Measurements from ENCODE around the gene SPATA1. TPM values are rescaled to one million over a fixed set of nuclear protein-coding genes. Genes with fewer than 3 reads are reported as not detected.

Gene SPATA1
- total and polyA plus RNA-seq, 8 donors: 0.16 to 1.4 (median 0.94) TPM

DNA sequence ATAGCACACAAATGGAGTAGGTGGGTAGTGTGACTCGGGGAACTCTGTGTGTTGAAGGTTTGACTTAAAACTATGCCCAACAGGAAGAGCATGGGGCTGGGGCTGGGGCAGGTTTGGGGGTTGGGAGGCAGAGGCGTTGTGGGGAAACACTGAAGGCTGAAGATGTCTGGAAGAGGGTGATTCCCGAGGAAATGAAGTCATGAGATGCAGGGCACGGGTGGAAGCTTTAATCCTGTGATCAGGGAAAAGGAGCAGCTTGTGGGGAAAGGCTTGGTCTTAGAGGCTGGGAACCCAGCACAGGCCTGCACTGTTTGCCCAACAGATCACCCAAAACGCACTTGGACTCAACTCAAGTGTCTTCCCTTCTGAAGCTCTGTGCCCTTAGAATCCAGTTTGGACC, 94.6 kb downstream of the SPATA1 start:
- H3K36me3 ChIP-seq: no peaks in the 10 kb centered on the region
- no peak for DNase-seq
- no peaks in the 10 kb centered on the region for H3K27me3 ChIP-seq
- no peak for FAIRE-seq
- WGBS, 2 donors: 80 to 90% methylated on average over 5 of the region's 5 CpGs
- TF ChIP-seq, protein P1, sequence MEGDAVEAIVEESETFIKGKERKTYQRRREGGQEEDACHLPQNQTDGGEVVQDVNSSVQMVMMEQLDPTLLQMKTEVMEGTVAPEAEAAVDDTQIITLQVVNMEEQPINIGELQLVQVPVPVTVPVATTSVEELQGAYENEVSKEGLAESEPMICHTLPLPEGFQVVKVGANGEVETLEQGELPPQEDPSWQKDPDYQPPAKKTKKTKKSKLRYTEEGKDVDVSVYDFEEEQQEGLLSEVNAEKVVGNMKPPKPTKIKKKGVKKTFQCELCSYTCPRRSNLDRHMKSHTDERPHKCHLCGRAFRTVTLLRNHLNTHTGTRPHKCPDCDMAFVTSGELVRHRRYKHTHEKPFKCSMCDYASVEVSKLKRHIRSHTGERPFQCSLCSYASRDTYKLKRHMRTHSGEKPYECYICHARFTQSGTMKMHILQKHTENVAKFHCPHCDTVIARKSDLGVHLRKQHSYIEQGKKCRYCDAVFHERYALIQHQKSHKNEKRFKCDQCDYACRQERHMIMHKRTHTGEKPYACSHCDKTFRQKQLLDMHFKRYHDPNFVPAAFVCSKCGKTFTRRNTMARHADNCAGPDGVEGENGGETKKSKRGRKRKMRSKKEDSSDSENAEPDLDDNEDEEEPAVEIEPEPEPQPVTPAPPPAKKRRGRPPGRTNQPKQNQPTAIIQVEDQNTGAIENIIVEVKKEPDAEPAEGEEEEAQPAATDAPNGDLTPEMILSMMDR (IDR thresholded peaks at IDR 0.05): no peak
- H3K27ac ChIP-seq: no peak overlapping the region
- no peaks in the 10 kb centered on the region for H3K4me1 ChIP-seq
- ATAC-seq: no peak
- intact Hi-C loops (cut with DNase I): no loop called here
- no peak overlapping the region for H3K4me3 ChIP-seq
- no peaks in the 10 kb centered on the region for H3K9me3 ChIP-seq

DNA sequence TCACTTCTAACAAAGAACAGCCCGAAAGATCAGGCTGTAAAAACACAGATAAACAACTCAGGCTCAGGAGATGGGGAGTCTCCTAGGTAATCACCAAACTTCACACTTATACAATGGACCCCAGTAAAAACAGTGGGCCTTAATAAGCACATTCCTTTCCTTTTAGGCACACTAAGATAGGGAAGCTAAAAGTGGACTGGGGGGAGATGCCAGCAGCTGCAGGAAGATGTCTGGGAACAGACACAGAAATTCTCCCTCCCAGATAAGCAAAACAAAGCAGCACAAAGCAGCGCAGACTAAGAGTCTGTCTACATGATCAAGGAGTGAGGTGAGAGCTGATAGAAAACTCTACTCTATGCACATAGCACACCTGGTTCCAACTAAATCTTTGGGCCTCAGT, 97.0 kb downstream of the SPATA1 start:
- WGBS, 2 donors: 48 to 57% methylated on average over 2 of the region's 2 CpGs
- TF ChIP-seq, protein P1 (IDR thresholded peaks at IDR 0.05): no peak
- peak overlapping the region in 1 of 4 donors; percentile 6 for H3K4me3 ChIP-seq
- no peaks in the 10 kb centered on the region for H3K9me3 ChIP-seq
- no peaks in the 10 kb centered on the region for H3K27me3 ChIP-seq
- peak overlapping the region in 1 of 4 donors; percentile 49 for H3K27ac ChIP-seq
- H3K36me3 ChIP-seq: no peaks in the 10 kb centered on the region
- ATAC-seq: peak in 1 of 4 donors; percentile 36
- H3K4me1 ChIP-seq: no peaks in the 10 kb centered on the region
- intact Hi-C loops (cut with DNase I): no loop called here
- DNase-seq: no peak
- FAIRE-seq: no peak

DNA sequence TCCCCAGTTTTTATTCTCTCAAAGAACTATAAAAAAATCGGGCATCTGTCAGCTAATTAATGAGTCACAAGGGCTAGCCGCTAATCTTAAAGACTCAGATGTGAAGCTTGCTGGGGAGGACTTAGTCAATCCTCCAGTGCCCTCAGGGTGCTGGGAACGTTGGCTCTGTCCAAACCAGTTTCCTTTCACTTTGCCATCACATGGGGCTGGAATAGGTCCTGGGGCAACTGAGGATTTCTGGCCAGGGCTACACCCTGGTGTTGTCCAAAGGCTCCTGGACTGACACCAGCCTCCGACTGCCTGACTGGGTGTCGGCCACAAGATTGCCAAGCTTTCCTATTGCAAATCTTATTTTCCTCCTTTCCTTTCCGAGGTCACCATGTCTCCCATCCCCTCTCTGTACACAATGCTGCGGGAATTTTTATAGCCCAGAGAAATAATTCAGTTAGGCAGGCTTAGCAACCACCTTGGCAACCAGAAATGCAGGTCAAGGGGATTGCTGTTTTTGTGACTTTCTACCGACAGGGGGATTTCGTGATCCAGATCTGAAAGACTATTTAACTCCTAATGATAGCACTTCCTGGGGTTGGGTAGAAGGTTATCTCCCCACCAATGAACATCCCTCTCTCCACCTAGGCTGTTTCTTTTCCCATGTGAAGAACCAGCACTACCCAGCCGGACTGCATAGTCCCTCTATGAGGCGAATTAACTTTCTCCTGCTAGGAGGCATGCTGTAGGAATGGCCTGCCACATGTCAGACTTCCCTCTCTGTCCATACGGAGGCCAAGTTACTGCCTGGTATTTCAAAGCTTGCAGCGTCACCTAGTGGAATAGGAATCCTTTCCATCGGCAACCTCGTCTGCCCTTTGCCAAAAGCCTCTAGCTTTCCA, 98.0 kb downstream of the SPATA1 start:
- H3K27me3 ChIP-seq: no peaks in the 10 kb centered on the region
- no peaks in the 10 kb centered on the region for H3K4me1 ChIP-seq
- DNase-seq (no peak), FAIRE-seq (no peak), ATAC-seq (peak; percentile 47 to 70 (median 64))
- TF ChIP-seq, protein P1 (IDR thresholded peaks at IDR 0.05): no peak
- H3K9me3 ChIP-seq: no peaks in the 10 kb centered on the region
- no peaks in the 10 kb centered on the region for H3K36me3 ChIP-seq
- intact Hi-C loops (cut with DNase I): no loop called here
- WGBS, 2 donors: 61 to 65% methylated on average over 15 of the region's 15 CpGs
- H3K4me3 ChIP-seq: peak overlapping the region in 2 of 4 donors; percentile 6 to 8
- peak overlapping the region in 1 of 4 donors; percentile 49 for H3K27ac ChIP-seq

DNA sequence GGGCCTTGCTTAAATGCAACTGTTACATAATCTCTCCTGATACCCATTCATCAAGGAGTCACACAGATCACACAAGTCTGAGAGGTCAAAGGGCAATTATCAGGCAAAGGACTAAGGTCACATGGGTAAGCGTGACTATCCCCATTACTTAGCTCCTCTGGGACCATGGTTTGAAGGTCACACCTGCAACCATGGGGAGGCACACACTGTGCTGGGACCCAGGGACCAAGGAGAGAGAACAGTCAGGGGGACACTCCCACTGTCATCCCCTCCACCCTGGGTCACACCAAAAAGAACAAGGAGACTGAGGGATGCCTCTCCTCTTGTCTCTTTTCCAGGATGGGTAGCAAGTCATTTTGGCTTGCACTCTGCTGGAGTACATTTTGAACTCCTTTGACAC, 99.0 kb downstream of the SPATA1 start:
- WGBS, 2 donors: 91 to 97% methylated on average over 1 of the region's 1 CpG
- Histone ChIP-seq H3K4me1 (no peaks in the 10 kb centered on the region), H3K4me3 (no peak overlapping the region), H3K27me3 (no peaks in the 10 kb centered on the region), H3K27ac (no peak overlapping the region), H3K36me3 (no peaks in the 10 kb centered on the region), H3K9me3 (no peaks in the 10 kb centered on the region)
- intact Hi-C loops (cut with DNase I): no loop called here
- no peak for ATAC-seq
- no peak for DNase-seq
- FAIRE-seq: no peak
- TF ChIP-seq, protein P1 (IDR thresholded peaks at IDR 0.05): no peak

DNA sequence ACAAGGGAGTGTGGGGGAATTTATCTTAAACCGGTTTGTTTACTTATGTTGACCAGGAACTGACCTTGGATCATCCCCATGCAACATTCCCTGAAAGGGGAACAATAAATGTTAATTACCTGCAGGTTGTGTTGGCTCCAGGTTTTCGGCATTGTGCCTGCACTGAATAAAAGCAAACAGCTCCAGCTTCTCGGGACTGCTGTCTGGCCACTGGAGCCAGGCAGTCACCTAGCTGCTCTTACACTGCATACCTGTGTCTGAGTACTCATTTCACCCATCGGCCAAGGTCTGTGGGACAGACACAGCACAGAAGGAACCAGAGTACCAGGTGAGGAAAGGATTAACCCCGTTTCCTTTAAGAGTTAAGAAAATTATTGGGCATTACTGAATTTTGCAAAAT, 100.8 kb downstream of the SPATA1 start:
- intact Hi-C loops (cut with DNase I): no loop called here
- TF ChIP-seq, protein P1 (IDR thresholded peaks at IDR 0.05): no peak
- WGBS, 2 donors: 77% methylated on average over 5 of the region's 5 CpGs
- H3K4me1 ChIP-seq: no peaks in the 10 kb centered on the region
- no peaks in the 10 kb centered on the region for H3K9me3 ChIP-seq
- no peak overlapping the region for H3K27ac ChIP-seq
- no peak overlapping the region for H3K4me3 ChIP-seq
- ATAC-seq: no peak
- no peak for FAIRE-seq
- DNase-seq: no peak
- H3K36me3 ChIP-seq: no peaks in the 10 kb centered on the region
- no peaks in the 10 kb centered on the region for H3K27me3 ChIP-seq
